K562 (cell line): ENCODE measurements around the gene POR. TPM values are rescaled to one million over a fixed set of nuclear protein-coding genes. Genes with fewer than 3 reads are reported as not detected.
A peak's percentile ranks its signal among the peaks of the same experiment; 100 is the strongest.

Experiments used
- BRD9 ChIP-seq: fragments of 450-650 bp; IDR thresholded peaks from 2 replicates; pipeline ENCODE4 v1.6.1; 2018; ENCODE audit warnings: low read depth; ENCODE audit not compliant: partially characterized antibody
- CHD2 ChIP-seq: IDR thresholded peaks from 2 replicates; pipeline ENCODE4 v1.6.1; 2011; ENCODE audit warnings: low read depth, low read length
- ETS2 ChIP-seq: IDR thresholded peaks from 2 replicates; pipeline ENCODE4 v1.6.1; 2016; ENCODE audit warnings: borderline replicate concordance, missing genetic modification characterization, mild to moderate bottlenecking, moderate library complexity, missing compliant biosample characterization; ENCODE audit not compliant: poor library complexity, severe bottlenecking
- FOXJ2 ChIP-seq: fragments of 200-800 bp; sonication (Bioruptor generic); IDR thresholded peaks from 2 replicates; pipeline ENCODE4 v1.6.1; 2016; ENCODE audit warnings: missing genetic modification characterization, missing compliant biosample characterization
- HCFC1 ChIP-seq: IDR thresholded peaks from 2 replicates; pipeline ENCODE4 v1.6.1; 2012; ENCODE audit warnings: low read depth, low read length, improper control_type of control experiment
- HDGF ChIP-seq: fragments of 450-650 bp; IDR thresholded peaks from 2 replicates; pipeline ENCODE4 v1.6.1; 2016
- HES1 ChIP-seq: fragments of 450-650 bp; IDR thresholded peaks from 2 replicates; pipeline ENCODE4 v1.6.1; 2016; ENCODE audit warnings: low read depth, mild to moderate bottlenecking, moderate library complexity
- MBD2 ChIP-seq: sonication (generic); IDR thresholded peaks from 2 replicates; pipeline ENCODE4 v1.6.1; 2016; ENCODE audit warnings: low read depth, borderline replicate concordance
- MNT ChIP-seq, 2 experiments: fragments of 450-650 bp; conservative IDR thresholded peaks; 2 replicates each; pipeline ENCODE4 v1.6.1; 2017; ENCODE audit warnings: mild to moderate bottlenecking in 2 of 2, moderate library complexity in 2 of 2
- MYC ChIP-seq, 2 experiments: fragments of 250-450 bp in 1 of 2; sonication (Bioruptor Pico) in 1 of 2; IDR thresholded peaks; 2 replicates each; pipeline versions ENCODE4 v1.5.1 to v1.6.1; 2012 to 2021; ENCODE audit warnings: low read depth in 2 of 2, borderline replicate concordance in 1 of 2, improper control_type of control experiment in 1 of 2, low read length in 1 of 2, mild to moderate bottlenecking in 1 of 2, moderate library complexity in 1 of 2
- MYNN ChIP-seq, 2 experiments: sonication (generic); formaldehyde crosslinking in 1 of 2; IDR thresholded peaks; 2 replicates each; pipeline versions ENCODE4 v1.5.0 to v1.6.1; 2016 to 2020; ENCODE audit warnings: antibody characterized with exemption in 1 of 2, missing genetic modification reagents in 1 of 2
- NFYB ChIP-seq: IDR thresholded peaks from 2 replicates; pipeline ENCODE4 v1.6.1; 2011; ENCODE audit warnings: mild to moderate bottlenecking, moderate library complexity; ENCODE audit not compliant: insufficient read length; ENCODE audit errors: extremely low read depth
- PHF20 ChIP-seq: fragments of 450-650 bp; IDR thresholded peaks from 2 replicates; pipeline ENCODE4 v1.6.1; 2018; ENCODE audit not compliant: partially characterized antibody
- RAD21 ChIP-seq, 2 experiments: fragments of 250-450 bp in 1 of 2; fragments of 450-650 bp in 1 of 2; sonication (Bioruptor Pico) in 1 of 2; formaldehyde crosslinking in 1 of 2; IDR thresholded peaks in 1 of 2; conservative IDR thresholded peaks in 1 of 2; 2 replicates each; pipeline versions ENCODE4 v1.4.0 to v1.8.0; 2020 to 2022; ENCODE audit warnings: mild to moderate bottlenecking in 2 of 2, moderate library complexity in 1 of 2
- SMARCA4 ChIP-seq: fragments of 450-650 bp; IDR thresholded peaks from 2 replicates; pipeline ENCODE4 v1.6.1; 2016
- SPI1 ChIP-seq: IDR thresholded peaks from 2 replicates; pipeline ENCODE4 v1.6.1; 2011; ENCODE audit warnings: low read depth, low read length, control low read depth, borderline replicate concordance
- ZBED1 ChIP-seq: IDR thresholded peaks from 2 replicates; pipeline ENCODE4 v1.6.1; 2014
- ZNF583 ChIP-seq: fragments of 250-450 bp; sonication (Bioruptor Pico); IDR thresholded peaks from 2 replicates; pipeline ENCODE4 v1.4.0; 2020
- ZNF639 ChIP-seq, 2 experiments: fragments of 200-800 bp in 1 of 2; sonication (Bioruptor generic) in 1 of 2; sonication (generic) in 1 of 2; formaldehyde crosslinking in 1 of 2; IDR thresholded peaks in 1 of 2; conservative IDR thresholded peaks in 1 of 2; 2 replicates each; pipeline versions ENCODE4 v1.5.0 to v1.6.1; 2016 to 2020; ENCODE audit warnings: missing compliant biosample characterization in 1 of 2, missing genetic modification characterization in 1 of 2, missing genetic modification reagents in 1 of 2
- ZNF696 ChIP-seq: fragments of 250-450 bp; sonication (Bioruptor Pico); conservative IDR thresholded peaks from 2 replicates; pipeline ENCODE4 v1.4.0; 2020; ENCODE audit warnings: mild to moderate bottlenecking, moderate library complexity
- ZNF778 ChIP-seq: fragments of 450-650 bp; formaldehyde crosslinking; IDR thresholded peaks from 2 replicates; pipeline ENCODE4 v1.4.0; 2020; ENCODE audit warnings: mild to moderate bottlenecking, moderate library complexity
- ZNF780A ChIP-seq: fragments of 250-450 bp; sonication (Bioruptor Pico); IDR thresholded peaks from 2 replicates; pipeline ENCODE4 v1.5.0; 2021; ENCODE audit warnings: mild to moderate bottlenecking
- polyA plus RNA-seq, 8 experiments: library from polyadenylated mRNA; depleted of rRNA in 4 of 8; stranded (reverse) in 5 of 8; unstranded in 3 of 8; fragments of >200 nt; fragmentation: Nextera tagmentation in 2 of 8; fragmentation: Illumina TruSeq in 1 of 8; extraction: Ambion mirVana in 2 of 8; extraction: Trizol in 1 of 8; gene quantifications; 2 replicates each; pipeline versions ENCODE4 v1.2.1 to v1.2.3, GENCODE V29; 2011 to 2014; ENCODE audit warnings: inconsistent platforms in 1 of 8, missing spikeins in 1 of 8
- total RNA-seq, 7 experiments: library from RNA; depleted of rRNA in 6 of 7; stranded (reverse); fragments of >200 nt in 6 of 7; fragmentation: Illumina TruSeq in 2 of 7; extraction: Trizol in 2 of 7; gene quantifications; 2 replicates each; pipeline versions ENCODE4 v1.2.1 to v1.2.3, GENCODE V29; 2011 to 2021; ENCODE audit warnings: low replicate concordance in 1 of 7
- TF ChIP-seq, protein P1 (sequence below): fragments of 200-800 bp; sonication (Bioruptor generic); IDR thresholded peaks from 2 replicates; pipeline ENCODE4 v1.6.1; 2017; ENCODE audit warnings: missing genetic modification characterization, missing compliant biosample characterization

POR gene
- total and polyA plus RNA-seq, 9 of the 15 experiments (the other 6 are each of a cell fraction or from before 2014, with no cell fraction given), result 4.7 to 142 (median 40.8) TPM

GRCh38 chr7:75994388-75995051, 79.6 kb downstream of the POR start, which contains the start of gene TMEM120A (continued):
- TF ChIP-seq ETS2 (tag), result no peak
- peak in 1 of 2 experiments; percentile 90; a peak in 3 of 4 replicates for TF ChIP-seq MNT (conservative IDR thresholded peaks at IDR 0.05)
- TF ChIP-seq HES1, result no peak
- peak; percentile 11 for TF ChIP-seq HCFC1
- TF ChIP-seq MYC (IDR thresholded peaks at IDR 0.05; ENCODE audit: low read depth, low read length), result 0 out of 2 replicates have a peak, but pooled peaks have one; percentile 45
- no peak for TF ChIP-seq MYC (CRISPR knock-in tag; IDR thresholded peaks at IDR 0.05; ENCODE audit: borderline replicate concordance, low read depth)
- no peak for TF ChIP-seq SPI1
- peak; percentile 62 for TF ChIP-seq PHF20
- TF ChIP-seq MBD2, result peak; percentile 87
- TF ChIP-seq HDGF, result no peak
- 0 out of 4 replicates have a peak, but pooled peaks of 1 of the 2 experiments have one; percentile 1 for TF ChIP-seq RAD21 (CRISPR knock-in tag; conservative IDR thresholded peaks at IDR 0.05 in 1 of 2, IDR thresholded peaks at IDR 0.05 in 1 of 2)
- 0 out of 4 replicates have a peak, but pooled peaks of 1 of the 2 experiments have one; percentile 39 for TF ChIP-seq ZNF639 (CRISPR knock-in tag; conservative IDR thresholded peaks at IDR 0.05 in 1 of 2, IDR thresholded peaks at IDR 0.05 in 1 of 2)
- TF ChIP-seq MYNN (IDR thresholded peaks at IDR 0.05), result peak; percentile 0; the same call in 1 of the 2 replicates
- TF ChIP-seq MYNN (CRISPR knock-in tag; IDR thresholded peaks at IDR 0.05), result no peak
- TF ChIP-seq ZBED1, result 0 out of 2 replicates have a peak, but pooled peaks have one; percentile 9
- no peak for TF ChIP-seq ZNF583 (CRISPR knock-in tag)
- TF ChIP-seq, protein P1, sequence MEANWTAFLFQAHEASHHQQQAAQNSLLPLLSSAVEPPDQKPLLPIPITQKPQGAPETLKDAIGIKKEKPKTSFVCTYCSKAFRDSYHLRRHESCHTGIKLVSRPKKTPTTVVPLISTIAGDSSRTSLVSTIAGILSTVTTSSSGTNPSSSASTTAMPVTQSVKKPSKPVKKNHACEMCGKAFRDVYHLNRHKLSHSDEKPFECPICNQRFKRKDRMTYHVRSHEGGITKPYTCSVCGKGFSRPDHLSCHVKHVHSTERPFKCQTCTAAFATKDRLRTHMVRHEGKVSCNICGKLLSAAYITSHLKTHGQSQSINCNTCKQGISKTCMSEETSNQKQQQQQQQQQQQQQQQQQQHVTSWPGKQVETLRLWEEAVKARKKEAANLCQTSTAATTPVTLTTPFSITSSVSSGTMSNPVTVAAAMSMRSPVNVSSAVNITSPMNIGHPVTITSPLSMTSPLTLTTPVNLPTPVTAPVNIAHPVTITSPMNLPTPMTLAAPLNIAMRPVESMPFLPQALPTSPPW, result peak; percentile 88
- no peak for TF ChIP-seq ZNF780A
- no peak for TF ChIP-seq BRD9
- peak; percentile 75 for TF ChIP-seq CHD2
- 0 out of 2 replicates have a peak, but pooled peaks have one; percentile 10 for TF ChIP-seq SMARCA4
- no peak for TF ChIP-seq ZNF778 (CRISPR knock-in tag)
- peak; percentile 89 for TF ChIP-seq NFYB
- no peak for TF ChIP-seq FOXJ2 (tag)
- TF ChIP-seq ZNF696, result no peak
